Ascending aorta (tissue), 2 donors: Measurements from ENCODE around the gene PANX2. TPM values are rescaled to one million over a fixed set of nuclear protein-coding genes. Genes with fewer than 3 reads are reported as not detected.

ENCODE experiments used
- DNase-seq, 2 donors: peaks; one replicate each; pipeline ENCODE4 v3.0.0-alpha.2; 2019; ENCODE audit warnings: low spot score in 2 of 2
- H3K27ac ChIP-seq, 2 donors: fragments of 200-600 bp; sonication (generic); one replicate each; pipeline ENCODE4 v1.5.1; 2016 to 2017; ENCODE audit warnings: mild to moderate bottlenecking in 1 of 2
- H3K27me3 ChIP-seq: fragments of 200-600 bp; sonication (generic); one replicate; pipeline ENCODE4 v1.5.1; 2017
- H3K36me3 ChIP-seq, 2 donors: fragments of 200-600 bp; sonication (generic); one replicate each; pipeline ENCODE4 v1.5.1; 2016
- H3K4me1 ChIP-seq, 2 donors: fragments of 200-600 bp; sonication (generic); one replicate each; pipeline ENCODE4 v1.5.1; 2016 to 2017; ENCODE audit warnings: mild to moderate bottlenecking in 1 of 2
- H3K4me3 ChIP-seq, 2 donors: fragments of 200-600 bp; sonication (generic); one replicate each; pipeline ENCODE4 v1.5.1; 2016 to 2017; ENCODE audit warnings: mild to moderate bottlenecking in 1 of 2
- H3K9me3 ChIP-seq, 2 donors: fragments of 200-600 bp; sonication (generic); one replicate each; pipeline ENCODE4 v1.5.1; 2016
- intact Hi-C: fragments of 100-400 bp; cut with DNase I; formaldehyde crosslinking; loops from one replicate; pipeline ENCODE4 v1.15.1; 2023
- total RNA-seq: library from RNA; depleted of rRNA; stranded (reverse); fragments of >200 nt; gene quantifications from one replicate; pipeline ENCODE4 v1.1.0, GENCODE V29; 2016
- TF ChIP-seq, protein P1 (sequence below), 3 experiments: fragments of 200-600 bp in 2 of 3; fragments of 450-650 bp in 1 of 3; sonication (generic) in 2 of 3; IDR thresholded peaks; one replicate each; pipeline ENCODE4 v1.5.1; 2016 to 2019; ENCODE audit warnings: antibody characterized with exemption in 3 of 3, mild to moderate bottlenecking in 1 of 3, moderate library complexity in 1 of 3

PANX2 gene
- total RNA-seq, 1 donor from 2014 or later, result 0.32 TPM

DNA sequence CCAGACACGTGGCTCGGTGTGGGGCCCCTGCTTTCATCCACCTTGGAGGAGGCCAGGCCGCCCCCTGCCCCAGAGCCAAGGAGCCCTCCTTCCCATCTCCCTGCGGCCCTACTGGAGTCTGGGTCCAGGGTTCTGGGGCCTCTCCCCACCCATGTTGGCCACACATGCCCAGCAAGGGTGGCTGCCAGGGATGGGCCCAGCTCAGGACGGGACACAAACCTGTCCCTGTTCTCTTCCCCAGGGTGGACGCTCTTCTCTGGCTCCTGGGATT is 4.6 kb downstream of the PANX2 start:
- no peaks in the 10 kb centered on the region for H3K4me1 ChIP-seq
- no peaks in the 10 kb centered on the region for H3K36me3 ChIP-seq
- no peak overlapping the region for H3K27ac ChIP-seq
- TF ChIP-seq, protein P1, sequence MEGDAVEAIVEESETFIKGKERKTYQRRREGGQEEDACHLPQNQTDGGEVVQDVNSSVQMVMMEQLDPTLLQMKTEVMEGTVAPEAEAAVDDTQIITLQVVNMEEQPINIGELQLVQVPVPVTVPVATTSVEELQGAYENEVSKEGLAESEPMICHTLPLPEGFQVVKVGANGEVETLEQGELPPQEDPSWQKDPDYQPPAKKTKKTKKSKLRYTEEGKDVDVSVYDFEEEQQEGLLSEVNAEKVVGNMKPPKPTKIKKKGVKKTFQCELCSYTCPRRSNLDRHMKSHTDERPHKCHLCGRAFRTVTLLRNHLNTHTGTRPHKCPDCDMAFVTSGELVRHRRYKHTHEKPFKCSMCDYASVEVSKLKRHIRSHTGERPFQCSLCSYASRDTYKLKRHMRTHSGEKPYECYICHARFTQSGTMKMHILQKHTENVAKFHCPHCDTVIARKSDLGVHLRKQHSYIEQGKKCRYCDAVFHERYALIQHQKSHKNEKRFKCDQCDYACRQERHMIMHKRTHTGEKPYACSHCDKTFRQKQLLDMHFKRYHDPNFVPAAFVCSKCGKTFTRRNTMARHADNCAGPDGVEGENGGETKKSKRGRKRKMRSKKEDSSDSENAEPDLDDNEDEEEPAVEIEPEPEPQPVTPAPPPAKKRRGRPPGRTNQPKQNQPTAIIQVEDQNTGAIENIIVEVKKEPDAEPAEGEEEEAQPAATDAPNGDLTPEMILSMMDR (IDR thresholded peaks at IDR 0.05), result no peak
- no peak for DNase-seq
- intact Hi-C loops, result no loop called here
- H3K4me3 ChIP-seq, result no peak overlapping the region
- H3K9me3 ChIP-seq, result no peaks in the 10 kb centered on the region
- H3K27me3 ChIP-seq, result no peaks in the 10 kb centered on the region

DNA sequence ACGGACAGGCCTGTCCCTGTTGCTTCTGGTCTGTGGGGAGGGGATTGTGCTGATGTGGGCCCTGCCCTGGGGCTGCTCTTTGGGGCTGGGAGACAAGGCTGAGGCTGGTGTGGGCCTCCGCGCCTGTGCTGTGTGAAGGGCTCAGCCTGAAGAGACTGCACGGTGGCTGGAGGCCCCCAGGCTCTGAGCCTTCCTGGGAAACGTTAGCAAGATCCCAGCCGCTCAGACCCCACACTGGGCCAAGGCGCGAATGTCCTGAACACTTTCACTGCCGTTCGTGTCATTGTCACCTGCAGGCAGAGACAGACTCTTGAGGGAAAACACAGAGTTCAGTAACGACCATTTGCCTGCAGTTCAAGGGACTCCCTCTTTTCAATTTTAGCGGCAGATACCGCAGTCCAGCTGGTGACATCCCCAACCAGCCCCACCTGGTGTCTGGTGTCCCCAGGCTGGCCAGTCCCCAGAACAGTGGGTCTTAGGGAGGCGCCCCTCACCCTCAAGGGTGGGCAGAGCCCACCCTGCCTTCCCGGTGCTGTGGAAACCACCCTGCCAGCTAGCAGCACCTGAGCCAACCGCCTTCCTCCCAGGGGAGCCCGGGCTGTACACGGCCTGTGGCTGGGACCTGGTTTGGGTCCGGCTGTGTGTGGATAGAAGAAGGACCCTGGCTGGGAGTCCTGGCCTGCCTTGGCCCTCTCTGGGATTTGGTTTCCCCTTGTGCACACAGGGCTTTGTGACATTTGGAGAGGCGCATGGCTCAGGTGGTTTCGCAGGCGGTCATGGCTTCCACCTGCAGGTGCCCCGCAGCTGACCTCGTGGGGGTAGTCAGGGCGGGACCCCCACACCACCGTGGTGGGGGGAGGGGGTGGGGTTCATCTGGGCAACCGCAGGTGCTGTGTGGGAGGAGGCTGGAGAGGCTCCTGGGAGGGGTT is 5.7 kb downstream of the PANX2 start:
- Histone ChIP-seq H3K27me3 (no peaks in the 10 kb centered on the region), H3K4me3 (no peak overlapping the region), H3K27ac (no peak overlapping the region), H3K4me1 (no peaks in the 10 kb centered on the region), H3K36me3 (no peaks in the 10 kb centered on the region), H3K9me3 (no peaks in the 10 kb centered on the region)
- intact Hi-C loops, result no loop called here
- TF ChIP-seq, protein P1 (IDR thresholded peaks at IDR 0.05), result no peak
- DNase-seq, result no peak

DNA sequence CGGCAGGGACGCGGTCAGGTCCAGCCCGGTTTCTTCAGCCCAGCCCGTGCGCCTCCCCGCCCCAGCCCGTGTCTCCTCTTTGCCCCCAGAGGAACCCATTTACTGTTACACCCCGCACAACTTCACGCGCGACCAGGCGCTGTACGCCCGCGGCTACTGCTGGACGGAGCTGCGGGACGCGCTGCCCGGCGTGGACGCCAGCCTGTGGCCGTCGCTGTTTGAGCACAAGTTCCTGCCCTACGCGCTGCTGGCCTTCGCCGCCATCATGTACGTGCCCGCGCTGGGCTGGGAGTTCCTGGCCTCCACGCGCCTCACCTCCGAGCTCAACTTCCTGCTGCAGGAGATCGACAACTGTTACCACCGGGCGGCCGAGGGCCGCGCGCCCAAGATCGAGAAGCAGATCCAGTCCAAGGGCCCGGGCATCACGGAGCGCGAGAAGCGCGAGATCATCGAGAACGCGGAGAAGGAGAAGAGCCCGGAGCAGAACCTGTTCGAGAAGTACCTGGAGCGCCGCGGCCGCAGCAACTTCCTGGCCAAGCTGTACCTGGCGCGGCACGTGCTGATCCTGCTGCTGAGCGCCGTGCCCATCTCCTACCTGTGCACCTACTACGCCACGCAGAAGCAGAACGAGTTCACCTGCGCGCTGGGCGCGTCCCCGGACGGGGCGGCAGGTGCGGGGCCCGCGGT is 6.5 kb downstream of the PANX2 start:
- Histone ChIP-seq H3K4me3 (no peak overlapping the region), H3K27ac (no peak overlapping the region), H3K27me3 (no peaks in the 10 kb centered on the region), H3K36me3 (no peaks in the 10 kb centered on the region), H3K9me3 (no peaks in the 10 kb centered on the region), H3K4me1 (no peaks in the 10 kb centered on the region)
- intact Hi-C loops, result no loop called here
- TF ChIP-seq, protein P1 (IDR thresholded peaks at IDR 0.05), result no peak
- no peak for DNase-seq

DNA sequence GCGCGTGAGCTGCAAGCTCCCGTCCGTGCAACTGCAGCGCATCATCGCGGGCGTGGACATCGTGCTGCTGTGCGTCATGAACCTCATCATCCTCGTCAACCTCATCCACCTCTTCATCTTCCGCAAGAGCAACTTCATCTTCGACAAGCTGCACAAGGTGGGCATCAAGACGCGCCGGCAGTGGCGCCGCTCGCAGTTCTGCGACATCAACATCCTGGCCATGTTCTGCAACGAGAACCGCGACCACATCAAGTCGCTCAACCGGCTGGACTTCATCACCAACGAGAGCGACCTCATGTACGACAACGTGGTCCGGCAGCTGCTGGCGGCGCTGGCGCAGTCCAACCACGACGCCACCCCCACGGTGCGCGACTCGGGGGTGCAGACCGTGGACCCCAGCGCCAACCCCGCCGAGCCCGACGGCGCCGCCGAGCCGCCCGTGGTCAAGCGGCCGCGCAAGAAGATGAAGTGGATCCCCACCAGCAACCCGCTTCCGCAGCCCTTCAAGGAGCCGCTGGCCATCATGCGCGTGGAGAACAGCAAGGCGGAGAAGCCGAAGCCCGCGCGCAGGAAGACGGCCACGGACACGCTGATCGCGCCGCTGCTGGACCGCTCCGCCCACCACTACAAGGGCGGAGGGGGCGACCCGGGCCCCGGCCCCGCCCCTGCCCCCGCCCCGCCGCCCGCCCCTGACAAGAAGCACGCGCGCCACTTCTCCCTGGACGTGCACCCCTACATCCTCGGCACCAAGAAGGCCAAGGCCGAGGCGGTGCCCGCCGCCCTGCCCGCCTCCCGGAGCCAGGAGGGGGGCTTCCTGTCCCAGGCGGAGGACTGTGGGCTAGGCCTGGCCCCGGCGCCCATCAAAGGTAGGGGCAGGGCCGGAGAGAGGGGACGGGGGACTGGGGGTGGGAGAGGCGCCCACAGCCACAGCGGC is 7.3 kb downstream of the PANX2 start:
- no peaks in the 10 kb centered on the region for H3K27me3 ChIP-seq
- intact Hi-C loops, result no loop called here
- TF ChIP-seq, protein P1 (IDR thresholded peaks at IDR 0.05), result no peak

DNA sequence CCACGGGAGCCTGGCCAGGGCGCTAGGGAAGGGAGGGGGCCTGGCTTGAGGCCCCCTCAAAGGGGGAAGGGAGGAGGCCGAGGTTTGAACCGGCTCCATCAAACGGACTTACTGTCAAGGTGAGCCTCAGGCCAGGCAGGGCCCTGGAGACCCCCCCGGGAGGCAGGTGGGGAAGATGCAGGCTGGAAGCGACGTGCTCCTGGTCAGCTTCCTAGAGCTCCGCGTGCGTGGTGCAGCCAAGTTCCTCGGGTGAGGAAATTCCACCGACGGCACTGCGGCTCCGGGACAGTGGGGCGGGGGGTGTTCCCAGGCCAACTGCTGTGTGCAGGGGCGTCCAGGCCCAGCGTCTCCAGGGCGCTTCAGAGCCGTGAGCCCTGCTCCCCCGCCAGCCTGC is 7.9 kb downstream of the PANX2 start:
- TF ChIP-seq, protein P1 (IDR thresholded peaks at IDR 0.05), result no peak

More for the DNA sequence above, 7.3 kb downstream of the PANX2 start:
- no peak for DNase-seq
- Histone ChIP-seq H3K4me1 (peaks cover 0 to 2% of the 10 kb centered on the region in 2 donors), H3K27ac (no peak overlapping the region), H3K4me3 (no peak overlapping the region), H3K9me3 (no peaks in the 10 kb centered on the region), H3K36me3 (no peaks in the 10 kb centered on the region)

More for the DNA sequence above, 7.9 kb downstream of the PANX2 start:
- Histone ChIP-seq H3K27ac (no peak overlapping the region), H3K4me1 (peaks cover 0 to 2% of the 10 kb centered on the region in 2 donors), H3K9me3 (no peaks in the 10 kb centered on the region), H3K4me3 (no peak overlapping the region), H3K27me3 (no peaks in the 10 kb centered on the region), H3K36me3 (no peaks in the 10 kb centered on the region)
- DNase-seq, result no peak
- intact Hi-C loops, result no loop called here
